Cardiac septum (tissue), 1 donor: ENCODE measurements around the gene RPGRIP1L. TPM values are rescaled to one million over a fixed set of nuclear protein-coding genes. Genes with fewer than 3 reads are reported as not detected.

Source experiments
- DNase-seq: peaks from one replicate; pipeline ENCODE4 v3.0.0-alpha.2; 2020; ENCODE audit warnings: low spot score
- intact Hi-C: fragments of 100-400 bp; cut with DNase I; formaldehyde crosslinking; loops from one replicate; pipeline ENCODE4 v1.14.0; 2022
- total RNA-seq: library from RNA; stranded (reverse); fragmentation: NEBNext Ultra II Directional; extraction: Animal tissue kit (Norgen Biotek cat#: 25700); gene quantifications from one replicate; pipeline ENCODE4 v1.2.1, GENCODE V29; 2021
- donor health status: DM: no; HTN: no; CAD: no.

RPGRIP1L gene
- total RNA-seq, 1 donor from 2014 or later: 2.8 TPM

DNA sequence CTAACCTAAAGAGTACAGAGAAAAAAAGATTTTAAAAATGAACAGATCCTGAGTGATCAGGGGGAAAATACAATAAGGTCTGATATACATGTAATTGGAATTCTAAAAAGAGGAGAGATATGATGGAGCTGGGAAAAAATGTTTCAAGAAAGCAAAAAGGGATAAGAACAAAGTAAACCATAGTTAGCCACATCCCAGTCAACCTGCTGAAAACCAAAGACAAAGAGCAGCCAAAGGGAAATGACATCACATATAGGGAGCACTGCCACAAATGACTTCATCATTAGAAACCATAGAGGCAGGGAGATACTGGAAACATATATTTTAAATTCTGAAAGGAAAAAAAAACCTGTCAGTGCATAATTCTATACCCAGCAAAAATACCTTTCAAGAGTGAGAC lies 131.9 kb downstream of the RPGRIP1L start:
- intact Hi-C loops: no loop called here
- DNase-seq: no peak

GRCh38 chr16:53566552-53567245 lies 137.0 kb downstream of the RPGRIP1L start:
- DNase-seq: no peak
- intact Hi-C loops: no loop called here

GRCh38 chr16:53565296-53565863 lies 138.3 kb downstream of the RPGRIP1L start:
- DNase-seq: no peak
- intact Hi-C loops: no loop called here

GRCh38 chr16:53563426-53563825 lies 140.2 kb downstream of the RPGRIP1L start:
- DNase-seq: no peak
- intact Hi-C loops: no loop called here

GRCh38 chr16:53561101-53561888 lies 142.4 kb downstream of the RPGRIP1L start:
- no peak for DNase-seq
- intact Hi-C loops: no loop called here

DNA sequence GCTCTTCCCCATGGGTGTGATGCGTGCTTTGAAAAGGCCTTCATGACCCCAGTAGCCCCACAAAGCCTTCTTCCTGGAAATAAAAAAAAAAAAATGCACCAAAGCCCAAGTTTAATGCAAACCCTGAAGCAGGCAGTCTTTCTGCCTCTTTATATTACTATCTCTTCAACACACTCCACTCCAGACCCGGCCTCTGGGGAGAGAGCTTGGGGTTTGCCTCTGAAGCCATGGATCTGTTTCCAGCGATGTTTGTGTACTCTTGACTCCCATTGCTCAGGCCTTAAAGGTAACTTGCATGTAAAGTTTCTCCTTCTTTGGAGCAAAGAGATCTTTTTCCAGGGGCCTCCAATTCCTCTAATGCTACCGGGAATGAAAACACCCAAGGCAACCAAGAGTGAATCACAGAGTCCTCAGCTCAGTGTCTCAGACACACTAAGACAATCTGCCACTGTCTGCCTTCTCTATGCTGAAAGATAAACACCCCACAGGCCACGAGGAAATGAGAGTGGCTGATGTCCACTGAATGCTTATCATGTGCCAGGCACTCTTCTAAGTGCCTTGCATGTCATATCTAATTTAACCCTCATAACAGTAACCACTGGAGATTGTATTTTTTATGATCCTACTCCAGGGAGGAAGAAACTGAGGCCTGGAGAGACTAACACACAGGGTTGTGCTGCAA lies 144.2 kb downstream of the RPGRIP1L start:
- DNase-seq: no peak
- intact Hi-C loops: no loop called here

DNA sequence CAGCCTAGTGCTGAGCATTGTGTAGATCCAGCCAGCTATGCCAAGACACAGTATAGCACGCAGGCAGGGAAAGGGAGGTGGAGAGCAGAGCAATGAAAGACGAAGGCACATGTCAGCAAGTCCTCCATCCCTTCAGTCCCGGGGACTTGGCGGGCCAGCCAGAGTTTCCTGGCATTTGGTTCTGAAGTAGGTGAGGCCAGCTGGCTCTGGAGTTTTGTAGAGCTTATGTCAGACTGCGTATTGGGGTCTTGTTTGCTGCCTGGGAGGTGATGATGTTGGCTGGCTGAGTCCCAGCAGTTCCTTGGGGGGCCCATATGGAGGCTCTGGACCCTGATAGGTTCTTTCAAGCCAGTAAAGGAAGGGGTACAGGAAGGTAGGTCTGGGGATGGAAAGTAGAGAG lies 144.9 kb downstream of the RPGRIP1L start:
- DNase-seq: no peak
- intact Hi-C loops: no loop called here

DNA sequence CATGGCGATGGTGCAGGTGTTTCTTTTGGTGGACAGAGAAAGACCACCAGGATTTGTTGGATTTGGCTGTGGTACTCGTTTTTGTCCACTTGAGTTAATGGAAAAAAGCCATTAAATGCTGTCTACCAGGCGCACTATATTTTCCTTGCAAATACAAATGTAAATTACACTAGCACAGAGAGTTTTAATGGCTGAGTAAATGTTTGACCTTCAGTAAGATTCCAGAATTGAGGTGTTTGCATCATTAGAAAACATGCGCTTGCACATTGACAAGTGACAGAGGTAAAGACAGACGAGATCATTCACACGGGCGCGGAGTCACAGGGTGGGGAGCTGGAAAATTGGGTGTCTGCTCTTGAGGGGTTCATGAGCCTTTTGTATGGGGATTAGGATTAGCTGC lies 147.1 kb downstream of the RPGRIP1L start:
- DNase-seq: no peak
- intact Hi-C loops: no loop called here

DNA sequence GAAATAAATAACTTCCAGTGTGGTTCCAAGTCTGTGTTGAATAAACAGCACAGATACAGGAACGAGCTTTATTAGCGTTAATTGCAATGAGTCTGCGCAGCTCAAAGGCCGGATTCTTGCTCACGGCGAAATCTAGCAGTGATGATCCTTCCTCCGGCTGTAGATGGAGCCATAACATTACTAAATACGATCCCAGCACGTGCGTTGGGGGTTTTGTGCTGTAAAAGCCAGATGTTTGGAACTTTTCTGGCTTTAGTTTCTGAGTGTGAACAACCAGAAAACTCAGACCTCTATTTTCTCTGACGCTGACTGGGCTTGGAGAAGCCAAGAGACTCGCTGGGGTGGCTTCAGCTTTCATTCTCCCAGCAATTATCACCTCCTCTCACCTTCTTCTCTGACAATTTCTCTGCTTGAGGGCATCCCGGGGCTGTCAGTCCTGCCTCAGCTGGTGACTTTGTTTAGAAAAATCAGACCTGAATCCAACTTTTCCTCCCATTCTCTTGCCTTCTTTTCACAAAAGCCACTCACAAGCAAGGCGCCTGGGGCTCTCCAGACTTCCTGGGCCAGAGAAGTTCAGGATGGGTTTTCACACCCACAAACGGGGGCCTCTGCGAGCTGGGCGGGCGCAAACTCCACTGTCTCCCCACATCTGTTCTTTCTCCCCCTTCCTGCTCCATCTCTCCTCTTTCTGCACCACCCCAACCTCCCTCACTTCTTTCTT lies 153.5 kb downstream of the RPGRIP1L start:
- no peak for DNase-seq
- intact Hi-C loops: no loop called here

Other genes starting within 250 kb of the RPGRIP1L start
- 63.1 TPM for gene AKTIP, start 200.7 kb downstream of the RPGRIP1L start, total RNA-seq
- gene FTO, start 297 bp upstream of the RPGRIP1L start, total RNA-seq: 70.4 TPM